GM21619 (cell line): Measurements from ENCODE around the gene CORO1C.

ENCODE experiments used
- ATAC-seq: cut with Tn5 transposase; IDR thresholded peaks from one replicate; pipeline ENCODE4 v1.9.1; 2021; ENCODE audit not compliant: unreplicated experiment

CORO1C gene

DNA sequence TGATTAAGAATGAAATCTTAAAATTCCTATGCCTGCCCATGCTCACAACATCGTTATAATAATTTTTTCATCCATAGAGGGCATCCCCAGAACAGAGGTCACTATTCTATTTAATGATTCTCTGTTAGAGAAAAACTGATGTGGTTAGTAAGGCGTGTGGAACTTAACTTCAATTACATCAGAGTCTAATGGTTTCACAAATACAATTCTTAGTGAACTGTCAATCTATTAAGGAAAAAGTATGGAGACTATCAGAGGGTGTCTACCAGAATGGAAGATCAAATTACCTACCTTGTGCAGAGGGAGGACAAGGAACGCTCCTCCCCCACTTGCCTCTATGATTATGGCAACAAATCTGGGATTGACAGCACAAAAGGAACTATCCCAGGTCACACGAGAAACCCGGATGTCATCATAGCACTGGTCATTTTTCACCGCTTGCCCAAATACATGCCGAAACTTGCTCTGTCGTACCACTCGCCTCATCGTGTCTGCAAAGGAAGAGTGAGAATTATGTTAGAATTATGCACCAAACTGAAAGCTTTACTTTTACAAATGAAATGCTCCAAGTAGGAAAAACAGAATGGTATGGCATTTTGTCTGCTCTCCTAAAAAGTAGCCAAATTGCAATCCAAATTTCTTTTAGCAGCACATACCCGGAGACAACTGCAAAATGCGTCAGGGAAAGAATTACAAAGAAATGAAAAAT, 30.3 kb downstream of the CORO1C start:
- ATAC-seq: no peak

DNA sequence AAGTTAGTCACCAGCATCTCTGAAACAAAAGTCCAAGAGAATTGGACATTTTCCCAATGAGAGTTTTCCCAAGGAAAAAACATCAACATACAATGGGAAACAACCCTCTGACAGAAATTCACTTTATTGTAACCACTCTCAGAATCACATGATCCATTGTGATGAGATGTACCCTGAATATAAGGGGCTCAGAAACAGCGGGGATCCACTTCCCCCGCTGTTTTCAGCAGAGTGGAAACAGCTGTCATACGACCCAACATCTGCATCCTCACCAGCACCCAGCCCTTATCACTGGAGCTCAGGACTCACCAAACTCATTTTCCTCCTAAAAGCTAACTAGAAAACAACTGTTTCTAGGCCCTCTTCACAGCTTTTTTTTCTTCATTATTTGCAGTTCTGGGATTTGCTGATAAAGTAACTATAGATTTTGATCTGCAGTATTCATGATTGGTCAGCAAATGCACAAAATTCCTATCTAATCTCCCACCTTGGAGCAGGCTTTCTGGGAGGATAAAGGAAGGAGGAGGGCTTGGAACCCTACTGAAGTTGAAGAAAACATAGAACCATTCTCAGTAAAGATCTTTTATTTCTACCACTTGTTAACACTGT, 31.3 kb downstream of the CORO1C start:
- no peak for ATAC-seq

DNA sequence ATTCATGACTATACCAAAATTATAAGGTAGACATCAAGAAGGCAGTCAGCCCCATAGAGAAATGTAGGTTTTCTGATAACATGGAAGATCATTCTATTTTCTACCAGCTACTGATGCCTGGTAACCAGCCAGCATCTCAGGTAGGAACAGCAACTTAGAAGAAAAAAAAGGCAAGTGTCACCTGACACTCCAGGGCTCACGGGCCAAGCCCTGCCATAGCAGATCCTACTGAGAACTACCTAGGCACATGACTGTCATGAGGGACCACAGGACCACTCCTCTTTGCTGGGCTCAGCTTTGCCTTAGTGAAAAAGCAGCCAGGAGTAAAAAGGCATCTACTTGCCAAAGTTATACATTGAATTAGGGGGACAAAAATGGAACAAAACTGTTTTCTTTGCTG, 33.4 kb downstream of the CORO1C start:
- no peak for ATAC-seq

DNA sequence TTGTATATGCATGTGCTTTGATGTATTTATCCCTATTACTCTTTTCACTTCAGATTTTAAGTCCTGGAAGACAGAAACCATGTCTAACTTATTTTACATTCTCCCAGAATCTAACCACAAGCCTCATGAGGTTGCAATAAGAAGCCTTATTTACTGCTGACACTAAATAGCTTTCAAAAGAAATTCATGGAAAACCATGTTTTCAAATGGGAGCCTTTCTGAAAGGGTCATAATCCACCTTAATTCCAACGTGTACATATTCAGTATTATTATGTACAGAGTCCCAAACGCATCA, 34.4 kb downstream of the CORO1C start:
- no peak for ATAC-seq

DNA sequence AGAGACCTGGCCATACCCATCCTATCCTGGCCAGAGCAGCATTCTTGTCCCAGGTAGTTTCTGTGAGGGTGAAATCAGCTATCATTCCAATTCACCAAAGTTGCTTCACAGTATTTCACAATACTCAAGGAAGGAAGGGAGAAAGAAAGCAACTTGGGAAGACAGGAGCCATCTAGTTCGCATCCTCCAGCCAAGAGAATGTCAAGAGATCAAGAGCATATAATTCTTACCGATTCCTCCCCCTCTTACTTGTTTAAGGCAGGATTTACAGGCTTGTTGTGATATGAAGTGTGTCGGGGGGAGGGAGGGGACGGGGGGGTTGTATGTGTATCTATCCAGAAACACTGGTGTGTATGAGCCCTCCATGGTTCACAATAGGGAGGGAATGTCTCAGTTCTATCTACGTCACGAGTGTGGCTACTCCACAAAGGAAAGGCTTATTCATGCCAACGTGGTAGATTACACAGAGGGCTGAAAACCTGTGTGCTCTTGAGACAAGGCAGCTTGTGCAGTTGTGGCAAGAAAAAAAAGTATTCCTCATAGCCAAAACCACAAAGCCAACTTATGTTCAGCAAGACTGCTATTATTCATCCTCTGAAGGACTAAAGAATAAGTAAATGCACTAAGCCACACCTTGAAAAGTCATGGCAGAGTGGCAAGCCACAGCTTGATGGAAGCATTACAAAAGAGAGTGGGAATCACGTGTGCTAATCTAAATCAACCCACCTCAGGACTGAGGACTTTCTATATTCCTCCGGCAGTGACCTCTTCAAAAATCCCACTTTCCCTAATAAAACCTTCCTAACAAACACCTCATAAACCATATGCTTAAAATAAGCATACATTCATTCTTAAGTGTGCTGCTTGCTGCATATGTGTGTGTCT, 35.0 kb downstream of the CORO1C start:
- ATAC-seq: no peak

DNA sequence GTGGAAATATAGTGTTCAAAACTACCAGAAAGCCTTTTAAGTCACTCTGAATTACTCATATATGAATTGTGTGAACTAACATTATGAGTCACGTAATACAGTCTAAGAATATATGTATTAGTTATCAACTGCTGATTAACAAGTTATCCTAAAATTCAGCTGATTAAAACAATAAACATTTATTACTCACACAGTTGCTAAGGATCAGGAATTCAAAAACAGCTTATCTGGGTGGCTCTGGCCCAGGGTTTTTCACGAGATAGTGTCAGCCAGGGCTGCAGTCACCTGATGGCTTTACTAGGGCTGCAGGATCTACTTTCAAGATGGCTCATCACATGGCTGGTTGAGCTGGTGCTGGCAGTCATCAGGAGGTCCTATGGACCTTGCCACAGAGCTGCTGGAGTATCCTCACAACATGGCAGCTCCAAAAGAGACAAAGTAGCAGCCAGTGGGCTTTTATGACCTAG, 36.5 kb downstream of the CORO1C start:
- no peak for ATAC-seq

DNA sequence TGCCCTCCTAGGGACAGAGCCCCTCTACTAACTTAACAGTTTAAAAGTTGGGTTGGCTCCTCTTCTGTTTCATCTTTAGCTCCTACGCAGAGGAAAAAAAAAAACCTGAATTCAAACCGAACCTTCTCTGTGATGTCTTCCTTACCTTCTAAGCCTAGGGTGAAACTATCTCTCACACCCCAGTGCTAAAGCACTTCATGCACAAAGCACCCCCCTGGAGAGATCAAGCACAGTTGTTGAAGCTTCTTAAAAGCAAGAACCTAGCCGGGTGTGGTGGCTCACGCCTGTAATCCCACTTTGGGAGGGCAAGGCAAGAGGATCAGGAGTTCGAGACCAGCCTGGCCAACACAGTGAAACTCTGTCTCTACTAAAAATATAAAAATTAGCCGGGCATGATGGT, 37.6 kb downstream of the CORO1C start:
- ATAC-seq: no peak

DNA sequence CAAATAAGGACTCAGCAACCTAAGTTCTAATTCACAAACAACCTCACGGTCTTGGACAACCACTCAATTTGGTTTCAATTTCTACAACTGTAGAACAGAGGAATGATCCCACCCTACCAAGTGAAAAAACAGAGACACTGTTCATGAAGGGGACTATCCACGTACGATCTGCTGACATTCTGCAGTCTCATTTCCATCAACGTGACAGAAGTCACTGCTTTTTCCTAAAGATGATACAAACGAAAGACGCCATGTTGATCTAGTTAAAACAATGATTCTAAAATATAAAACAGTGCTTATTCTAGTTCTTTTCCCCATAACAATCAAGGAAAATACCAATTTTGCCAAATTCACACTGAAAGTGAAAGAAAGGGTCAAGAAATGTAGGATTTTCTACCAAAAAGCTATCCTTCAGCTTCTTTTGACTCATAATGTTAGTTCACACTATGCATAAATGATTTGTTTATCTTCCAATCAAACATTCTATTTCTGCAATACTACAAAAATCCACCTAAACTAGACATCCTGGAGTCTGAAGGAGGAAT, 38.1 kb downstream of the CORO1C start:
- no peak for ATAC-seq

DNA sequence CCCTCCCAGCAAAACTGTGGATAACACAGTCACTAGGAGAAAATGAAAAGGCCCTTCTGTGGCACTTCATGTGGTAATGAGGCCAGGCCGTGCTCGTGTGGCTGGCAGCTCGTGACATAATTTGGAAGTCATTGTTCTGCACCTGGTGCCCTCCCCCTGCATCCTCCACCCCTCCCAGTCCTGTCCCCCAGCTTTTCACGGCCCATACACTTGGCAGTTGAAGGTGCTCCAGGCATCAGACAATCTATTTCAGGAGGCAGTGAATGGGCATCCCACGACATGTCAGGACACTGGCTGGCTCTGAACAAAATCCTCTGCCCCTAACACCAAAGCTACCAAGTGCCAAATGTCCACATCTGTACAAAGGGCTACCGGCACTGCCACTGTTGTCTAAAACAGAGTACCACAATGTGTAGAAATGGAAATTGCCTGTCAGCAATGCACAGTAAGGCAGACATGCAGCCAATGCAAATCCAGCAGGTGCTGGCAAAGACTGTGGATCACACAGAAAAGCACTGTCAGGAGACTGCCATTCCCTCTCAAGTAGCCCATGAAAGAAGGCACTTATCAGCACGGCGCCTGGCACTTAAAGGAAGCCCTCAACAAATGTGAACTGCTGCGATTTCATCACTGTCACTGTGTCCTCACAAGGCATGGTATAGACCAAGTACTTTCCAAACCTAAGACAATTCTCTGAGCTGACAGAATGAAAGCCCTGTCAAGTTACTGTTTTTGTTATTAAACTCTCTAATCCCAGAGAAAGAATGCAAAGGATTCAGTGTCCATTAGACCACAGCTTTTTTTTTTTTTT, 39.1 kb downstream of the CORO1C start:
- ATAC-seq: peak; percentile 5

DNA sequence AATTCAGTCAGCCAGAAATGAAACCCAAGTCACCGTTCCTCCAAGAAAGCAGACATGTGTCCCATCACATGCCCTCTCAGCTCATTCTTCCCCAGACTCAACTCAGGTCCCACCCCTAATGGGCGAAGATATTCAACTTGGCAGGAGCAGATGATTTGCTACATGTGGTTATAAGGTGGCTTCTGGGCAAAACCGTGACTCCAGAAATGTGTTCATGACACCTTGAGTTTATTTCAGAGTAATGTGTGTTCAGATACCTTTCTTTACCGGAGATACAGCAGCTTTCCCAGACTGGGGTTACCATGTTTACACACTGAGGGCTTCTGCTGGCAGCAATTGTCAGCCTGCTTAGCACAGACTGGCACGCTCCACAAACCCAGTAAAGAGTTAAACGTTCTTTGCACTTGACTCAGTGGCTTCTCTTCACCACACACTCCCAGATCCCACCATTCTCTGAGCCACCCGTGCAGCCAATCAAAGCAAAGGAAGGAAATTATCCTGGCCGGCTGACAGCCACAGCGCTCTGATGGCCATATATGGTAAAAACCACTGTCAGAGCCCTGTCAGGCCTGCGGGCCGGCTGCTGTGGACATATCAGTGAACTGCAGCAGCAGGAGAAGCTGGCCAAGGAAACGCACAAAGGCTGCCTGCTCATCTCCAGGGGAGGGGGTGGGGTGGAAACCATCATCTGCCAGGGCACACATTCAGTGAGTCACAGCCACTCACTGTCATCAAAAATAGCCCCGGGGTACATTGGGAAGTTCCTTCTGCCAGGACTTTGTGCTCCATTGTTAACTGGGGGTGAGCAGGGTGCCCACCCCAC, 39.9 kb downstream of the CORO1C start:
- peak; percentile 69 for ATAC-seq

DNA sequence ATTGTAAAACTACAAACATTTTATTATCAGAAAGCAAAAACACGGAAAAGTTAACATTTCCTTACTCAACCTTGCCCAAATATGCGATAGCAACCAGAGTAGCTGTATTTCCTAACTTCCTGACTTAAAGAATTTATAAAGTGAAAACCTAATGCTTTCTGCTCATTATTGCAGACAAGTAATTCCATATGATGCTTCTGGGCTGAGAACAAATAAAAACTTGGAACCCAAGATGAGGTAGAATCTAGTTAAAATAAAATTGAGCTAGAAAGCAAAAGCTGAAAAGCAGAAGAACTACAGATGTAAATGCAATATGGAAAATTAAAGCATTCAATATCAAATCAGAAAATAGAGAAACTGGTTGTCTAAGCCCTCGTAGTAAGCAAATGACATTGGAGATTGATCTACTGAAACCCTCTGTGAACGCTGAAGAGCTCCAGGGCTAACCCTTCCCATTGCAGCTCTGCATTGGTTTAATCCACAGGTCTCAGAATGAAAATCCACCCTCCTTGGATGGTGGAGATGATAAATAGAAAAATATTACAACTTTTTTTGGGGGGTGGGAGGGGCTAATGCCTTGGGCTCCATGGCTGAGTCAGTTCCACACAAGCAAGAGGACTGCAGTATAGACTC, 40.7 kb downstream of the CORO1C start:
- no peak for ATAC-seq

DNA sequence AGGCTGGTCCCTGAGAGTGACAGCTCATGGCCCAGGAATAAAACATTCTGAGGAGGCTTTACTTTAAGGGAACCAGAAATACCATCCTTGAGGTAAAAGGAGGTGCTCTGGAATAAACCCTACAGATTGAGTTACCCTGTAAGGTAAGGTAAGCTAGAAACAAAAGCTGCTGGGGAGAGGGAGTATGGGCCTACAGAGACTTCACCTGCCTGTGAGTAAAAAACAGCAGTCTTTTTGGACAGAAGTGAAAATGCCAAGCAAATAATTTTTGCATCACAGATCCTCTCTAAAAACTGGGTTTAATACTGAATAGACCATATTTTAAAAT, 41.2 kb downstream of the CORO1C start:
- ATAC-seq: no peak

DNA sequence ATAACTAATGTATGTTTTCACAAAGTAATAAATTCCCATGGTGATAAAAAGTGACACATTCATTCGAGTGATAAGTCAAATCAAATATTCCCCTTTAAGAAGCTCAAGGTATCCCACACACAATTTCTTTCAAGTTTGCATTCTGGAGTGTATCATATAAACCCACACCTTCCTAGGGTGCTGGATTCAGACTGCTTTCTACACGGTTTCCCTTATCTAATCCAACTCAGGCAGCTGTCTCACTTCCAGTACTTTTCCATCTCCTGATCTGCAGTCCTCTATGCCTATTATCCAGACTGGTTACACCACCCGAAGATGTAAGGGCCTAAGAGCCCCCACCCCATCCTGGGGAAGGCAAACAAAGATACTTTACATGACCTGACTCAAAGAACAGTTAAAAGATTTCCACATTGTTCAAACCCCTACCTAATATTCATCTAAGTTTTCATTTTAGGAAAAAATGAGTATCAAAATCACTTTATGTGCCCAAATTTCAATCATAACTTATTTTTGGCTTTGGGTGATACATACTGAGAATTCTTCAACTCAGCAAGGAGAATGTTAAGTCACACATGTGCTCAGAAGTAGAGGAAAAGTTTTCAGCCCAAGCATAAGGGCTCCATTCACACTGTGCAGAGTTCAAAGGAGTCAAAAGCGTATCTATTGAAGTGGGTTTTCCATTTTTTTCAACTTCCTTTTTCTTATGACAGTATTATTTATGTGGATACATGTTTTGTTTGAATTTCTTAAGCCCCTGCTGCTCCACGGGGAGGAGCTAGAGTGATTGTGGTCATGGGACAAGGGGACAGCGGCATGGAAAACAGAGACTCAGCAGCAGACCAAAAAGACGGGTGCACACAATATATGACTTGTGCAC, 41.8 kb downstream of the CORO1C start:
- ATAC-seq: no peak

DNA sequence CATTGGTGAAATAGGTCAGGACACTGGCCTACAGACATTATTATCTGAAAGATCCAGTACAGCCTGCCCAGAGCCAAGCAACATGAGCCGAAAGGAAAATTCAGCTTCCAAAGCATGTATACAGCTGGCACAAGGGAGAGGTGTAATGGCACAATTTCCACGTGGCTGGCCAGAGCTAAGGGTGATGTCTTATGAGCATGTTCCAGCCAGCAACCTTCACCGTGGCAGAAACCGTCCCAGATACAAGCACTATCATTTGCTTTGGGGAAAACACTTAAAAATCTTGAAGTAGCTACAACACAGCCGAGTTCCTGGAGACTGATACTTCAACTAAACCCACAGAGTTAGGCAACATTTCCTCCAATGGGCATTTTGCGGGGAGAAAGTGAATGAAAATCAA, 44.5 kb downstream of the CORO1C start:
- ATAC-seq: no peak

DNA sequence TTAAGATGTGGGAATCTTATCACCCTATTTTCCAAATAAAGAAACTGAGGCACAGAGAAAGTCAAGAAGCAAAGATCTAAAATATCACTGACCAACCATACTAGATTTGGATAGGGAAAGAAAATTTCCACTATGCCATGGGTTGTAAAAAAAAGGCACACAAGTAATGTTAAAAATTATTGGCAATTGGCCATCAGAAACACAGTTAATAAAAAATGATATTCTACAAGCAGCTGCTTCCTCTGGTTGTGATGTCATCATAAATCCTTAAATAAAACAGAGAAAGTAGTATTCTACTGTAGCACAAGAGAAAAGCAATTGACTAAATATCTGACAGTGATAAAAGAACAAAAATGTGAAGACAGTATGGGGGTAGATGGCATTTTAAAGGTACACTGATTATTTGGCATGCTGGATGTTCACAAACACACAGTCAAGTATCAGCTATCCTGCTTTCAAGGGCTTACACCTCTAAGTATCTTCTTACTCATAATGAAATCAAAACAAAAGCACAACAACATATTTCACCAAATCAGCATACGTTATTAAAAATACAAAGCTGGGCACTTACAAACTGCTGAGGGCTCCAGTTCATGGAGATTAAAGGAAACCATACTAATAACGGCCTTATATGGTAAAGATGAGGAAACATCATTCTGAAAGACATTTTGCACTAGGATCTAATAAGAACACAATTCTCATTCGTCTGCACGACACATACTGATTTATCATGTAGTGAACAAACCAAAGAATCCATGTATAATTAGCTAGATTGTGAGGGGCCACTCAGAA, 45.7 kb downstream of the CORO1C start:
- no peak for ATAC-seq

DNA sequence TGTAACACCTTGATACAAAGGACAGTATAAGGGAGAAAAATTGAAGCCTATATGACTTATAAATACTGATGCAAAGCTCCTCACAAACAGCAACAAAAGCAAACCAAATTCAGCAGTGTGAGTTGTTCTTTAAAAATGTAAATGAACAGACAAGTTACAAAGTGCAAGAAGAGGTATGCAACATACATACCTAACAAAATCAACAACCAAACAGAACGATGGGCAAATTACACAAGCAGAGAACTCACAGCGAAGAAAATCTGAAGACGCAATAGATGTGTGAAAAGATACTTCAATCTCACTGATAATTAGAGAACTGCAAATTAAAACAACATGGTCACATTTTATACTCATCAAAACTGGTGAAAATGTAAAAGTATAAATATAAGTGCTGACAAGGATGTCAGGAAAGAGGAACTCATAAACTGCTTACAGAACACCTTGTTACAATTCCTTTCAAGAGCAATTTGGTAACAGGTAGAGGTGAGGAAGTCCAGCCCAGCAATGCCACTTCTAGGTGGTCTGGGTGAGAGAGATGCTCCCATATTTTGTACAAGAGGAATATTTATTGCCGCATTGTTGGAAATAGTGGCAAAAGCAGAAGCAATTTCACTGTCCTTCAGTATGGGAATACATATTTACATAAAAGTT, 47.3 kb downstream of the CORO1C start:
- ATAC-seq: no peak

DNA sequence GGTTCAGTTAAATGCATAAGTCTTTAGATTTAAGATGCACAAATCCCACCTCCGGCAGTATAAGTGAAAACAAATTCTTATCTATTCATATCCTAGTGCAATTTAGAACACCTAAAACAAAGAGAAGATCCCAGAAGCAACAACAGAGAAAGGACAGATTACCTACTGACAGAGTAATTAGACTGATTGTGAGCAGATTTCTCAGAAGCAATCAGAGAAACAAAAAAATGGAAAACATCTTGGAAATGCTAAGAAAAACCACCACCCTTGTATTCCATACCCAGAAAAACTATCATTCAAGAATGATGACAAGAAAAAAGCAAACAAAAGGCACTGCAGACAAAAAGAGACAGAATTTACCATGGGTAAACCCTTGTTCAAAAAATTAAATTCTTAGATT, 50.0 kb downstream of the CORO1C start:
- ATAC-seq: no peak
